GM23338 (cell line): ENCODE measurements around the gene RAB41.

Experiments used
- CREB1 ChIP-seq: fragments of 250-450 bp; sonication (Bioruptor Pico); IDR thresholded peaks from 2 replicates; pipeline ENCODE4 v1.5.0; 2020; ENCODE audit warnings: low read depth, mild to moderate bottlenecking, moderate library complexity
- EZH2 ChIP-seq: fragments of 200-600 bp; sonication (generic); IDR thresholded peaks from one replicate; pipeline ENCODE4 v1.8.0; 2017; ENCODE audit warnings: antibody characterized with exemption, mild to moderate bottlenecking, low read depth; ENCODE audit not compliant: unreplicated experiment
- EZH2phosphoT487 ChIP-seq: fragments of 200-600 bp; sonication (generic); IDR thresholded peaks from one replicate; pipeline ENCODE4 v1.8.1; 2018; ENCODE audit warnings: antibody characterized with exemption; ENCODE audit not compliant: unreplicated experiment
- JUNB ChIP-seq: IDR thresholded peaks from one replicate; pipeline ENCODE4 v1.6.1; 2016; ENCODE audit warnings: antibody characterized with exemption; ENCODE audit not compliant: unreplicated experiment
- NANOG ChIP-seq: IDR thresholded peaks from 2 replicates; pipeline ENCODE4 v1.6.1; 2016; ENCODE audit warnings: antibody characterized with exemption, borderline replicate concordance
- POLR2AphosphoS5 ChIP-seq: IDR thresholded peaks from 2 replicates; pipeline ENCODE4 v1.6.1; 2016; ENCODE audit warnings: antibody characterized with exemption, low read depth
- REST ChIP-seq: IDR thresholded peaks from one replicate; pipeline ENCODE4 v1.6.1; 2018; ENCODE audit warnings: antibody characterized with exemption; ENCODE audit not compliant: unreplicated experiment
- STAT1 ChIP-seq: IDR thresholded peaks from one replicate; pipeline ENCODE4 v1.6.1; 2016; ENCODE audit warnings: antibody characterized with exemption; ENCODE audit not compliant: unreplicated experiment
- ZNF114 ChIP-seq: fragments of 250-450 bp; sonication (Bioruptor Pico); IDR thresholded peaks from 2 replicates; pipeline ENCODE4 v1.5.0; 2020; ENCODE audit warnings: mild to moderate bottlenecking, moderate library complexity
- ZNF331 ChIP-seq: fragments of 250-450 bp; sonication (Bioruptor Pico); IDR thresholded peaks from 2 replicates; pipeline ENCODE4 v1.5.0; 2020; ENCODE audit warnings: low read depth, mild to moderate bottlenecking, moderate library complexity
- TF ChIP-seq, protein P1 (sequence below), 2 experiments: fragments of 200-600 bp in 1 of 2; sonication (generic) in 1 of 2; conservative IDR thresholded peaks; 2 replicates each; pipeline versions ENCODE4 v1.5.1 to v1.6.1; 2016 to 2017; ENCODE audit warnings: antibody characterized with exemption in 2 of 2, low read depth in 2 of 2, mild to moderate bottlenecking in 2 of 2, moderate library complexity in 1 of 2
- TF ChIP-seq, protein P2 (sequence below): IDR thresholded peaks from 2 replicates; pipeline ENCODE4 v1.6.1; 2016; ENCODE audit warnings: antibody characterized with exemption

DNA sequence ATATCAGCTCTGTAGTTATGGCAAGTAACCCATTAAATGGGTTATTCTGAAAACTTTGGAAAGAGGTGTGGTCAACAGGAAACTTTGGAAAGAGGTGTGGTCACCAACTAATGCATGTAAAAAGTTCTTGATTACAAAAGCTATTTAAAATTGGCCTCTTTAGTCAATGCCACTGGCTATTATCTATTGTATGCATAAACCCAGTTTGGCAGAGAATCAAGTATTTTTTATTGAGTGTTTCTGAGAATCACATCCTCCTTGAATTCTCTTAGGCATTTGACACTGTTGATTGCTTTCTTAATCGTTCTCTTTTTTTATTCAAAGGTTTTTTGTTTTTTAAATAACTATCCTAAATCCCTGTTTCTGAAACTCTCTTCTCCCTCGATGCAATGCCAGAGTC, 29.5 kb upstream of the RAB41 start:
- TF ChIP-seq, protein P1, sequence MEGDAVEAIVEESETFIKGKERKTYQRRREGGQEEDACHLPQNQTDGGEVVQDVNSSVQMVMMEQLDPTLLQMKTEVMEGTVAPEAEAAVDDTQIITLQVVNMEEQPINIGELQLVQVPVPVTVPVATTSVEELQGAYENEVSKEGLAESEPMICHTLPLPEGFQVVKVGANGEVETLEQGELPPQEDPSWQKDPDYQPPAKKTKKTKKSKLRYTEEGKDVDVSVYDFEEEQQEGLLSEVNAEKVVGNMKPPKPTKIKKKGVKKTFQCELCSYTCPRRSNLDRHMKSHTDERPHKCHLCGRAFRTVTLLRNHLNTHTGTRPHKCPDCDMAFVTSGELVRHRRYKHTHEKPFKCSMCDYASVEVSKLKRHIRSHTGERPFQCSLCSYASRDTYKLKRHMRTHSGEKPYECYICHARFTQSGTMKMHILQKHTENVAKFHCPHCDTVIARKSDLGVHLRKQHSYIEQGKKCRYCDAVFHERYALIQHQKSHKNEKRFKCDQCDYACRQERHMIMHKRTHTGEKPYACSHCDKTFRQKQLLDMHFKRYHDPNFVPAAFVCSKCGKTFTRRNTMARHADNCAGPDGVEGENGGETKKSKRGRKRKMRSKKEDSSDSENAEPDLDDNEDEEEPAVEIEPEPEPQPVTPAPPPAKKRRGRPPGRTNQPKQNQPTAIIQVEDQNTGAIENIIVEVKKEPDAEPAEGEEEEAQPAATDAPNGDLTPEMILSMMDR (conservative IDR thresholded peaks at IDR 0.05; ENCODE audit: low read depth in 2 of 2): no peak
- no peak for TF ChIP-seq POLR2AphosphoS5
- TF ChIP-seq REST: no peak
- TF ChIP-seq EZH2phosphoT487: no peak
- no peak for TF ChIP-seq EZH2
- no peak for TF ChIP-seq CREB1 (CRISPR knock-in tag)
- no peak for TF ChIP-seq ZNF331
- TF ChIP-seq, protein P2, sequence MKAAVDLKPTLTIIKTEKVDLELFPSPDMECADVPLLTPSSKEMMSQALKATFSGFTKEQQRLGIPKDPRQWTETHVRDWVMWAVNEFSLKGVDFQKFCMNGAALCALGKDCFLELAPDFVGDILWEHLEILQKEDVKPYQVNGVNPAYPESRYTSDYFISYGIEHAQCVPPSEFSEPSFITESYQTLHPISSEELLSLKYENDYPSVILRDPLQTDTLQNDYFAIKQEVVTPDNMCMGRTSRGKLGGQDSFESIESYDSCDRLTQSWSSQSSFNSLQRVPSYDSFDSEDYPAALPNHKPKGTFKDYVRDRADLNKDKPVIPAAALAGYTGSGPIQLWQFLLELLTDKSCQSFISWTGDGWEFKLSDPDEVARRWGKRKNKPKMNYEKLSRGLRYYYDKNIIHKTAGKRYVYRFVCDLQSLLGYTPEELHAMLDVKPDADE: no peak
- TF ChIP-seq STAT1: no peak
- TF ChIP-seq NANOG: no peak
- TF ChIP-seq JUNB: no peak
- TF ChIP-seq ZNF114 (CRISPR knock-in tag): no peak
